Subcutaneous abdominal adipose tissue (tissue), 5 donors: Measurements from ENCODE around the gene TMEM222.
A peak's percentile ranks its signal among the peaks of the same experiment; 100 is the strongest.

Experiments
- H3K27ac ChIP-seq: one replicate; pipeline ENCODE4 v1.7.0; 2013; ENCODE audit warnings: low read depth, mild to moderate bottlenecking, inconsistent platforms, low read length, moderate library complexity
- H3K27me3 ChIP-seq, 5 donors: one replicate each; pipeline ENCODE4 v1.7.0; 2013; ENCODE audit warnings: low read length in 5 of 5, inconsistent platforms in 1 of 5; ENCODE audit not compliant: control insufficient read depth in 5 of 5, insufficient read depth in 4 of 5
- H3K36me3 ChIP-seq, 5 donors: one replicate each; pipeline ENCODE4 v1.7.0; 2013; ENCODE audit warnings: low read length in 5 of 5; ENCODE audit not compliant: control insufficient read depth in 5 of 5, insufficient read depth in 5 of 5
- H3K4me1 ChIP-seq, 5 donors: one replicate each; pipeline ENCODE4 v1.7.0; 2013; ENCODE audit warnings: low read length in 5 of 5, mild to moderate bottlenecking in 3 of 5, moderate library complexity in 1 of 5; ENCODE audit not compliant: control insufficient read depth in 5 of 5, insufficient read depth in 5 of 5
- H3K4me3 ChIP-seq, 5 donors: one replicate each; pipeline ENCODE4 v1.7.0; 2013; ENCODE audit warnings: low read length in 5 of 5, low read depth in 1 of 5
- H3K9ac ChIP-seq, 5 donors: one replicate each; pipeline ENCODE4 v1.7.0; 2013; ENCODE audit warnings: low read length in 5 of 5, mild to moderate bottlenecking in 4 of 5, moderate library complexity in 3 of 5
- H3K9me3 ChIP-seq, 5 donors: one replicate each; pipeline ENCODE4 v1.7.0; 2013; ENCODE audit warnings: low read length in 5 of 5; ENCODE audit not compliant: control insufficient read depth in 5 of 5
- donor health status: healthy.
- donor health status: healthy.
- donor health status: healthy.
- donor health status: healthy.
- donor health status: healthy.

TMEM222 gene

DNA sequence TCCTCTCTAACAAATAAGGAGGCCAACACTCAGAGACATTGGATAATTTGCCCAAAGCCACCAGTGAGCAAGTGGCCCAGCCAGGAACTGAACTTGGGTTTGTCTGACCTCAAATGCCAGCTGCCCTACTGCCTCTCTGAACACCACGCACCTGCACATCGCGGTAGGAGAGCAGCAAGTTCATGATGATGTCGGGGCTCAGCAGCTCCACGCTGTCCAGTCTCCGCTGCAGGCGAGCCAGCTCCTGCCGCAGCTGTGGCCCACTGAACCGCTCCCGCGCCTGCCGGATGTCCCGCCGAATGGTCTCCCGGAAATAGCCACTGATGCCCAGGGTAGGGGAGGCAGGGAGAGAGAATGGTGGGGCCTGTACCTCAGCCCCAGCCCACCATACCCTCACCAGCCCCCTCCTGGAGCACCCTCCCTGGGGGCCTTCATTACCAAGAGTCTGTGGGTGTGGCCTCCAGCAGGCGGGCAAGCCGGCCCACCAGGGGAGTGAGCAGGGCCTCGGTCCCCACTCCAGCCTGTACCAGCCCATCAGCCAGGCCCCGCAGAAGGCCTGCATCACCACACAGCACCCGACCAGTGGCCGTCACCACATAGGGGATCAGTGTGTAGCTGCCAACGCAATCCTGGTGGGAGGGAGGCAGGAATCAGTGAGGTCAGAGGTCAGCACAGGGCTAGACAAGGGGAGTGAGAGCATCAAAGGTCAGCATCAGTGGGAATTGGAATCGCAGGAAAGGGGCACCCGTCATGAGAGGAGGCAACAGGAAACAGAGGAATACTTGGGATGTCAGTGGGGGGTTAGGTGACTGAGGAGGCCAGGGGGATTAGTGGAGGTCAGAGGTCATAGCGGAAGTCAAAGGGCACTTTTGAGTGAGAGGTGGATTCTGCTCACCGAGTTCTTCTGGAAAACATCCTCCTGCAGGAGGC, 42.1 kb downstream of the TMEM222 start:
- Histone ChIP-seq H3K4me1 (peaks cover 12 to 52% (median 33%) of the 10 kb centered on the region in 5 donors), H3K27me3 (no peaks in the 10 kb centered on the region), H3K27ac (no peak overlapping the region), H3K4me3 (no peak overlapping the region), H3K36me3 (peaks cover 0 to 56% (median 50%) of the 10 kb centered on the region in 5 donors), H3K9ac (peak overlapping the region in 1 of 5 donors; percentile 59), H3K9me3 (no peaks in the 10 kb centered on the region)

DNA sequence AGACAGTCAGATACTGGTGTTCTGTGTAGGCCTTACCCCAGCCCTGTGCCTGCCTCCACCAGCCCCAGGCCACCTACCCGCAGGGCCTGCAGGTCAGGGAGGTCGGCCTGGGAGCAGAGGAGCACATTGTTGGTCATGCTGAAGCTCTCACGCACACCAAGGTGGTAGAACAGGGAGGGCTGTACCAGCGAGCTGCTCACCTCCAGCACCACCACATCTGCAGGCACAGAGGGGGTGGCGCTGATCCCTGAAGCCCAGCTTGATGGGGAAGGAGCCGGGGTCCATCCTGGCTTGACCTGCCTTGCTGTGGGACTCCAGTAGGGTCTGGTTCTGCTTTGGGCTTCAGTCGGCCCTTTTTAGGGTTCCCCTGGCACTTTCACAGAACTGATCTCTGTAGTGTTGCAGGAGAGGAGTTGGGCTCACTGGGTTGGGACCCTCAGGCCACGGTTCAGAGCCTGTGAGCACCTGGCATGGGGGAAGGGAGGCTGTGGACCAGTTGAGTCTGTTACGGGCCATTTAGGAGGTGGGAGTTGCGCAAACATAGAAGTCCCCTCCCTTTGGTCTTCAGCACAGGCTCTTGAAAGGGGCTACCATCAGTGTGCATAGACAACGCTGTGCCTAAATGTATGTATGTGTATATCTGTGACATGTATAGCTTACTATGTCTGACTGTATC, 42.9 kb downstream of the TMEM222 start:
- H3K4me3 ChIP-seq: peak overlapping the region; percentile 77 to 81 (median 79)
- H3K27ac ChIP-seq: peak overlapping the region; percentile 93
- peaks cover 12 to 52% (median 31%) of the 10 kb centered on the region in 5 donors for H3K4me1 ChIP-seq
- no peaks in the 10 kb centered on the region for H3K27me3 ChIP-seq
- peaks cover 0 to 48% (median 42%) of the 10 kb centered on the region in 5 donors for H3K36me3 ChIP-seq
- no peaks in the 10 kb centered on the region for H3K9me3 ChIP-seq
- peak overlapping the region in 3 of 5 donors; percentile 21 to 93 (median 59) for H3K9ac ChIP-seq

DNA sequence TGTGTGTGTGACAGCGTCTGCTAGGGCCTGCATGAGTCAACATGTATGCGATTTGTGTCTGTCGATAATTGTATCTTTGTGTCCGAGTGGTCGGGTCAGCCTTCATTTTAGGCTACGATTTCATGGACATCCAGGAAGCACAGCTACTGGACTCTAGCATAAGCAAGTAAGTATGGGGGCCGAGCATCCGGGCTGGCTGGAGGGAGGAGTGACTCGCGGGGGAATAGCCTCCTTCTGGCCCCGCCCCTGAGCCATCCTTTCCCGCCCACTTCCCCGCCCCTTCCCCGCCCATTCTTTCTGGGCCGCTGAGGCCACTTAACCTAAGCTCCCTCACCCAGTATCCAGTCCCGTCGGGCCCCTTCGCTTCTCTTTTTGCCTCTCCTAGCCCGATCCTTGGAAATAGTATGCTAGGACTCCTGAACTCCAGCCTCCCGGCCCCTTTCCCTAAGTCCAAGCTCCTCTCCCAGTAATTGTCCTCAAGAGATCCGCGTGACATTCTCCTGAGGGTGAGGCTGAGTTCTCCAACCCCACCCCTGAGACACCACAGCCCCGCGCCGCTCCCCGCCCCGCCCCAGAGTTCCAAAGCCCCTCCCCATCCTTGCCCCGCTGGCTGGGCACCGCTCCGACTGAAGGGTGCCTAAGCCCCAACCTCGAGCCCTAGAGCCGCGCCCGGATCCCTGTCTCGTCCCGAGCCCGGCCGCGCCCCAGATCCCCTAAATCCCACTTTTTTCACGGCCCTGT, 43.6 kb downstream of the TMEM222 start:
- peak overlapping the region in 4 of 5 donors; percentile 81 to 93 (median 84) for H3K9ac ChIP-seq
- peaks cover 12 to 45% (median 29%) of the 10 kb centered on the region in 5 donors for H3K4me1 ChIP-seq
- no peaks in the 10 kb centered on the region for H3K9me3 ChIP-seq

DNA sequence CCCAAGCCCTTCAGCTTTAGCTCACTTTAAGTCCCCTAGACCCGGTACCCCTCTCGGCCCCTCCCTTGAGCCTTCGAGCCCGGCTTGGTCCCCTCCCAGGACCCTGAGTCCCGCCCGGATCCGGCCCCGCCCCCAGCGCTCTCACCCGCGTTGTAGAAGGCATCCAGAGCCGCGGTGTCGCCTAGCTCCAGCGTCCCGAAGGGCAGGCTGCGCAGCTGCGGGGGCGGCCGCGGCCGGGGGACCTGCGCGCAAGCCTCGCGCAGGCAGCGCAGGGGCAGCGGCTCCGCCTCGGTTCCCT, 44.1 kb downstream of the TMEM222 start:
- Histone ChIP-seq H3K27me3 (no peaks in the 10 kb centered on the region), H3K4me1 (peaks cover 12 to 43% (median 29%) of the 10 kb centered on the region in 5 donors), H3K9ac (peak overlapping the region in 4 of 5 donors; percentile 81 to 93 (median 84)), H3K9me3 (no peaks in the 10 kb centered on the region), H3K36me3 (peaks cover 0 to 38% (median 32%) of the 10 kb centered on the region in 5 donors), H3K27ac (peak overlapping the region; percentile 93), H3K4me3 (peak overlapping the region; percentile 77 to 81 (median 79))

More for the DNA sequence above, 43.6 kb downstream of the TMEM222 start:
- H3K4me3 ChIP-seq: peak overlapping the region; percentile 77 to 81 (median 79)
- H3K27ac ChIP-seq: peak overlapping the region; percentile 93
- peaks cover 0 to 43% (median 37%) of the 10 kb centered on the region in 5 donors for H3K36me3 ChIP-seq
- no peaks in the 10 kb centered on the region for H3K27me3 ChIP-seq

DNA sequence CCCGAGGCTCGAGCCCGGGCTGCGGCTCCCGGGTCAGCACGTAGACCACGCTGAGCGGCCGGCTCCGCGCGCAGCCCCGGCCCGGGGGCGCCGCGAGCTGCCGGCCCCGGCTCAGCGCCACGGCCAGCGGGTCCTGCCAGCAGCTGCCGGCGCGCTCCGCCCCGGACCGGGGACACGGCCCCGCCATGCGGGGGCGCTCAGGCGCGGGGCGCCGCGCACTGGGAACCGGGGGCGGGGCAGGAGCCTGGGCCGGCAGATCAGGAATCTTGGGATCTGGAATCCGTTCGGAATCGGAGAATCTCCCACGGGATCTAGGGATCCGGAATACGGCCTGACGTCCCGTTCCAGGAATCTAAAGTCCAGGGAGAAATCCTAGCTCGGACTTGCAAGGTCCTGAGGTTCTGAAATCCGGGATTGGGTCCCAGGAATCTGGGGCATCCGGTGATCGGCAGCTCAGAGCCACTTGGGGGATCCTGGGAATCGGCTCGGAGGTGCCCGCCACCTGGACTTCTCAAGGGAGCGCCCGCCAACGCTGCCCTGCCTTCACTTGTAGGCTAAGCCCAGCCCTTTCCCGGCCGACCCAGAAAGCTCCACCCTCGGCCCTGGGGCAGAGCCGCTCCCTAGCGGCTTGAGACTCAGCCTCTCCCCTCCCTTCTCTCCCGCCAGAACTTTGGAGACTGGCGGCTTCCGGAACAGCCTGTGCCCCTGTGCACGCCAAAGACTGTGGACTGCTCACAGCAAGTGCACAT, 44.6 kb downstream of the TMEM222 start, which contains the start of gene MAP3K6:
MAP3K6 (minus strand) TSS at position 551 of the 749 bp plus-strand sequence; CDS start at position 187, 364 bp downstream.
- H3K9me3 ChIP-seq: no peaks in the 10 kb centered on the region
- peaks cover 12 to 43% (median 29%) of the 10 kb centered on the region in 5 donors for H3K4me1 ChIP-seq
- peak within 1 kb of the TSS; percentile 77 to 81 (median 79) for H3K4me3 ChIP-seq
- peak within 1 kb of the TSS; percentile 77 to 94 (median 86) for H3K9ac ChIP-seq
- H3K27me3 ChIP-seq: no peaks in the 10 kb centered on the region
- peaks cover 0 to 33% (median 27%) of the 10 kb centered on the region in 5 donors for H3K36me3 ChIP-seq
- peak within 1 kb of the TSS; percentile 95 for H3K27ac ChIP-seq

DNA sequence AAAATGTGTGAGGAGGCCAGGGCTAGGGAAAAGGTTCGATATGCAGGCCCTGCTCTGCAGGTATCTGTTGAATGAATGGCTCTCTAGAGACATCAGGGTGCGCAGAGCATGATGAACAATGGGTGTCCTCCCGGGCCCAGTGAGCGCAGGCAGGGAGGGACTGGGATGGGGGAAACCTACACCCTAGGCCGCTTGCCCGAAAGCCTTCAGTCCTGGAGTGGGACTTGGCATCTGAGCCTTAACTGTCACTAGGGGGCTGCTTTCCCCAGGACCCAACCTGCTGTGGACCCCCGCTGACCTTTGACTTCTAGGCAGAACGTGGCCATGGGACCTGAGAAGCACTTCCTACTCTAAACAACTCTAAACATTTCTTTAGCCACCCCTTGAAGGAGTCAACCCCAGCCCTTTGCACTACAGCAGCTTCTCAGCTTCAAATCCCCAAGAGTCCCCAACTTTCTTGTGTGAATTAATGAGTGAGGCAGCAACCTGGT, 45.2 kb downstream of the TMEM222 start:
- Histone ChIP-seq H3K27me3 (no peaks in the 10 kb centered on the region), H3K27ac (peak overlapping the region; percentile 95), H3K9me3 (no peaks in the 10 kb centered on the region), H3K4me1 (peaks cover 12 to 43% (median 29%) of the 10 kb centered on the region in 5 donors), H3K36me3 (peaks cover 0 to 26% (median 21%) of the 10 kb centered on the region in 5 donors), H3K4me3 (peak overlapping the region; percentile 76 to 81 (median 77)), H3K9ac (peak overlapping the region; percentile 14 to 94 (median 86))

DNA sequence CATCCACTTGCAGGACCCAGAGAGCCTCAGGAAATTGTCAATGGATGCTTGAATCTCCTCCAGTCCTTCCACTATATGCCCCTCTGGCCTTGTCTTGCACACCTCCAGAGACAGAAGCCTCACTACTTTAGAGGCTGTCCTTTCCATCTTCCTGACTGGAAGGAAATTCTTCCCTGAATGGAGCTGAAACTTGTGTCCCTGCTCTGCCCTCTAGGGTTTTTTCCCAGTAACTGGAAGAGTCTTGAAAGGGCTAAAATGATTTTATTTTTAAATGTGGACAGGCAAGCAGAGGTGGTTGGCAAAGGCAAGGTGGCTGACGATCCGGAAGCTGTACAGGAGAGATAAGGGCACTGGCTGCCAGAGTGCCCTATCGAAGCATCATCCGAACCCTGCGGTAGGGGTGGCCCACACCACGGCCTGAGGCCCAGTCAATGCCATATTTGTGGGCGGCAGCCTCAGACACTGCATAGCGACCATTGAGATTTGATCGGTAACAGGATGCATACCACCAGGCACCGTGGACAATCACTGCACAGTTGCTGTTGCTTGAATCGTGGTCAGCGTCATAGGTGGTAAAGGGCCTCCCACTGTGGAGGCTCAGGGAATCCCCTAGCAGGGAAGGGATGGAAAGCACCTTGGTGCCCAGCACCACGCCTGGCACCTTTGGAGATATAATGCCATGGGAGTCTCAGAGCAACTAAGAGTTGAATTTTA, 47.1 kb downstream of the TMEM222 start:
- H3K4me3 ChIP-seq: no peak overlapping the region
- peaks cover 12 to 47% (median 30%) of the 10 kb centered on the region in 5 donors for H3K4me1 ChIP-seq
- peaks cover 0 to 9% (median 3%) of the 10 kb centered on the region in 5 donors for H3K36me3 ChIP-seq
- H3K9me3 ChIP-seq: no peaks in the 10 kb centered on the region
- H3K9ac ChIP-seq: no peak overlapping the region
- no peak overlapping the region for H3K27ac ChIP-seq
- no peaks in the 10 kb centered on the region for H3K27me3 ChIP-seq

DNA sequence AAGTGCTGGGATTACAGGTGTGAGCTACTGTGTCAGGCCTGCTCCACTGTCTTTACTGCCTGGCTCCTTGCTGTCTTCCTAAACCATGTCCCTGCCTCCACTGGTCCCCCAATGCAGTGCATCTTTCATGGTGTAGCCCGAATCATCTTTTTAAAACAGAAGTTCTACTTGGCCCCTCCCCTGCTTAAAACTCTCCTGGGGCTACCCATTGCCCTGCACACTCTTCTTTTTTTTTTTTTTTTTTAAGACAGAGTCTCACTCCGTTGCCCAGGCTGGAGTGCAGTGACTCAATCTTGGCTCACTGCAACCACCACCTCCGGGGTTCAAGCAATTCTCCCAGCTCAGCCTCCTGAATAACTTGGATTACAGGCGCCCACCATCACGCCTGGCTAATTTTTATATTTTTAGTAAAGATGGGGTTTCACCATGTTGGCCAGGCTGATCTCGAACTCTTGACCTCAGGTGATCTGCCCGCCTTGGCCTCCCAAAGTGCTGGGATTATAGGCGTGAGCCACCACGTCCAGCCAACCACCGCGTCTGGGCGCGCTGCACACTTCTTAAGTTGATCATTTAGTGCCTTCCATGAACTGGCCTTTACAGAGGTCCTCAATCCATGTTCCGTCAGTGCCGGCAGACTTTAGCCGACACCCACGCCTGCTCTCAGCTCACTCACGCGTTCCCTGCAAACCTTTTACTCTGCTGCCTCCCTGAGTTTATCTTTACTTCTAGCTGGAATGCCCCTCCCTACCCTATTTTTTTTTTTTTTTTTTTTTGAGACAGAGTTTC, 50.3 kb downstream of the TMEM222 start:
- no peak overlapping the region for H3K9ac ChIP-seq
- H3K36me3 ChIP-seq: no peaks in the 10 kb centered on the region
- H3K4me1 ChIP-seq: peaks cover 6 to 52% (median 16%) of the 10 kb centered on the region in 5 donors
- no peaks in the 10 kb centered on the region for H3K27me3 ChIP-seq
- H3K27ac ChIP-seq: no peak overlapping the region
- H3K4me3 ChIP-seq: no peak overlapping the region
- no peaks in the 10 kb centered on the region for H3K9me3 ChIP-seq
